ENCODE results near the gene FRG2.
"Not testable (repeated sequence)": the region's sequence is repeated elsewhere in the genome, so short reads cannot be mapped to it uniquely, and the experiment has no call there.

The FRG2 gene

GRCh38 chr4:190027156-190027555 lies at the start of gene FRG2:
Gene FRG2 (minus strand): TSS chr4:190027256. CDS start chr4:190027204, 52 bp downstream.
- DNase-seq: not testable (repeated sequence)

GRCh38 chr4:190068351-190068750 lies 41.3 kb upstream of the FRG2 start:
- DNase-seq: not testable (repeated sequence)

GRCh38 chr4:190064805-190065204 lies 37.7 kb upstream of the FRG2 start:
- DNase-seq: not testable (repeated sequence)

- DNase-seq: not testable (repeated sequence)
Measured at GRCh38 chr4:190064342-190064741, 37.3 kb upstream of the FRG2 start, which contains the start of gene DBET. Gene DBET (plus strand): TSS chr4:190064502.

- not testable (repeated sequence) for DNase-seq
Measured at GRCh38 chr4:190058997-190059396, 31.9 kb upstream of the FRG2 start.

- not testable (repeated sequence) for DNase-seq
Measured at GRCh38 chr4:190049378-190050239, 22.6 kb upstream of the FRG2 start.

- not testable (repeated sequence) for DNase-seq
Measured at GRCh38 chr4:190047627-190048026, 20.6 kb upstream of the FRG2 start.

- not testable (repeated sequence) for DNase-seq
Measured at GRCh38 chr4:190040873-190041272, 13.8 kb upstream of the FRG2 start.

GRCh38 chr4:190037704-190038388 lies 10.8 kb upstream of the FRG2 start:
- DNase-seq: not testable (repeated sequence)

- not testable (repeated sequence) for DNase-seq
Measured at GRCh38 chr4:190031264-190031663, 4.2 kb upstream of the FRG2 start.

- DNase-seq: not testable (repeated sequence)
Measured at GRCh38 chr4:190022614-190023281, 4.3 kb downstream of the FRG2 start.

- DNase-seq: not testable (repeated sequence)
Measured at GRCh38 chr4:190021973-190022372, 5.1 kb downstream of the FRG2 start.

GRCh38 chr4:190020790-190021717 lies 6.0 kb downstream of the FRG2 start:
- no peak for DNase-seq

- not testable (repeated sequence) for DNase-seq
Measured at GRCh38 chr4:190019859-190020463, 7.1 kb downstream of the FRG2 start.

- no peak for DNase-seq
Measured at GRCh38 chr4:190019023-190019858, 7.8 kb downstream of the FRG2 start.

GRCh38 chr4:190018201-190018920 lies 8.7 kb downstream of the FRG2 start:
- no peak for DNase-seq

GRCh38 chr4:190017357-190018200 lies 9.5 kb downstream of the FRG2 start:
- no peak for DNase-seq

GRCh38 chr4:190016369-190017289 lies 10.4 kb downstream of the FRG2 start:
- no peak for DNase-seq

All from NCI-H524 (cell line).